ENCODE measurements around the gene TMPRSS11E. TPM values are rescaled to one million over a fixed set of nuclear protein-coding genes. Genes with fewer than 3 reads are reported as not detected.
"Not testable (repeated sequence)": the region's sequence is repeated elsewhere in the genome, so short reads cannot be mapped to it uniquely, and the experiment has no call there.

Gene TMPRSS11E
- total RNA-seq = not detected
- long read RNA-seq = 0 reads

- ATAC-seq (ENCODE audit: poor library complexity) = no peak
Measured at GRCh38 chr4:68447201-68447600, at the start of gene TMPRSS11E. TMPRSS11E (plus strand) TSS chr4:68447463; CDS start chr4:68447513, 50 bp downstream.

GRCh38 chr4:68399306-68399705, 48.0 kb upstream of the TMPRSS11E start:
- intact Hi-C loops (cut with DNase I) = no loop called here
- DNase-seq (no peak), ATAC-seq (ENCODE audit: poor library complexity) (no peak)

More at GRCh38 chr4:68447201-68447600, at the start of gene TMPRSS11E:
- no peak for DNase-seq
- intact Hi-C loops (cut with DNase I) = no loop called here

- intact Hi-C loops (cut with DNase I) = no loop called here
- ATAC-seq (ENCODE audit: poor library complexity) = no peak
- no peak for DNase-seq
Measured at GRCh38 chr4:68401231-68401630, 46.0 kb upstream of the TMPRSS11E start.

GRCh38 chr4:68404153-68404552, 43.1 kb upstream of the TMPRSS11E start:
- DNase-seq = no peak
- no peak for ATAC-seq (ENCODE audit: poor library complexity)
- intact Hi-C loops (cut with DNase I) = no loop called here

GRCh38 chr4:68405718-68406478, 41.4 kb upstream of the TMPRSS11E start:
- intact Hi-C loops (cut with DNase I); ATAC-seq (ENCODE audit: poor library complexity); DNase-seq: not testable (repeated sequence)

GRCh38 chr4:68406479-68406859, 40.8 kb upstream of the TMPRSS11E start:
- intact Hi-C loops (cut with DNase I) = no loop called here
- ATAC-seq (ENCODE audit: poor library complexity) = no peak
- no peak for DNase-seq

GRCh38 chr4:68407015-68407867, 40.0 kb upstream of the TMPRSS11E start:
- DNase-seq; intact Hi-C loops (cut with DNase I); ATAC-seq (ENCODE audit: poor library complexity): not testable (repeated sequence)

GRCh38 chr4:68407868-68408190, 39.4 kb upstream of the TMPRSS11E start:
- no peak for DNase-seq
- intact Hi-C loops (cut with DNase I) = no loop called here
- no peak for ATAC-seq (ENCODE audit: poor library complexity)

GRCh38 chr4:68410149-68410548, 37.1 kb upstream of the TMPRSS11E start:
- no peak for DNase-seq
- intact Hi-C loops (cut with DNase I) = no loop called here
- ATAC-seq (ENCODE audit: poor library complexity) = no peak

GRCh38 chr4:68410643-68411042, 36.6 kb upstream of the TMPRSS11E start:
- intact Hi-C loops (cut with DNase I) = no loop called here
- ATAC-seq (ENCODE audit: poor library complexity) = no peak
- no peak for DNase-seq

GRCh38 chr4:68412031-68412430, 35.2 kb upstream of the TMPRSS11E start:
- intact Hi-C loops (cut with DNase I); DNase-seq; ATAC-seq (ENCODE audit: poor library complexity): not testable (repeated sequence)

- no peak for DNase-seq
- intact Hi-C loops (cut with DNase I) = no loop called here
- no peak for ATAC-seq (ENCODE audit: poor library complexity)
Measured at GRCh38 chr4:68416591-68416990, 30.7 kb upstream of the TMPRSS11E start.

GRCh38 chr4:68426516-68426915, 20.7 kb upstream of the TMPRSS11E start:
- ATAC-seq (ENCODE audit: poor library complexity) = no peak
- intact Hi-C loops (cut with DNase I) = no loop called here
- DNase-seq = no peak

GRCh38 chr4:68430337-68430736, 16.9 kb upstream of the TMPRSS11E start:
- ATAC-seq (ENCODE audit: poor library complexity) (no peak), DNase-seq (no peak)
- intact Hi-C loops (cut with DNase I) = no loop called here

GRCh38 chr4:68432320-68432719, 14.9 kb upstream of the TMPRSS11E start:
- intact Hi-C loops (cut with DNase I) = no loop called here
- no peak for ATAC-seq (ENCODE audit: poor library complexity)
- no peak for DNase-seq

- DNase-seq (no peak), ATAC-seq (ENCODE audit: poor library complexity) (no peak)
- intact Hi-C loops (cut with DNase I) = no loop called here
Measured at GRCh38 chr4:68433582-68433981, 13.7 kb upstream of the TMPRSS11E start.

- intact Hi-C loops (cut with DNase I) = no loop called here
- ATAC-seq (ENCODE audit: poor library complexity) (no peak), DNase-seq (no peak)
Measured at GRCh38 chr4:68434277-68434676, 13.0 kb upstream of the TMPRSS11E start.

GRCh38 chr4:68434836-68435235, 12.4 kb upstream of the TMPRSS11E start:
- DNase-seq (no peak), ATAC-seq (ENCODE audit: poor library complexity) (no peak)
- intact Hi-C loops (cut with DNase I) = no loop called here

GRCh38 chr4:68445111-68445510, 2.2 kb upstream of the TMPRSS11E start:
- DNase-seq = no peak
- ATAC-seq (ENCODE audit: poor library complexity) = no peak
- intact Hi-C loops (cut with DNase I) = no loop called here

All from Right ventricle myocardium superior (tissue), 1 donor.